SK-N-SH treated with all-trans-retinoic acid at 6 μM for 48 hours (cell line): ENCODE results near the gene ERO1A.

ENCODE experiments used
- ARNTL ChIP-seq: fragments of 450-650 bp; formaldehyde crosslinking; IDR thresholded peaks from 2 replicates; pipeline ENCODE4 v1.5.0; 2020; ENCODE audit warnings: low read depth, mild to moderate bottlenecking, moderate library complexity, borderline replicate concordance
- SNAI2 ChIP-seq: fragments of 250-450 bp; sonication (Bioruptor Pico); IDR thresholded peaks from 2 replicates; pipeline ENCODE4 v1.5.0; 2020; ENCODE audit warnings: mild to moderate bottlenecking, moderate library complexity
- ZC3H10 ChIP-seq: fragments of 250-450 bp; sonication (Bioruptor Pico); IDR thresholded peaks from 2 replicates; pipeline ENCODE4 v1.5.1; 2021; ENCODE audit warnings: mild to moderate bottlenecking, moderate library complexity
- ZNF565 ChIP-seq: fragments of 450-650 bp; formaldehyde crosslinking; conservative IDR thresholded peaks from 2 replicates; pipeline ENCODE4 v1.5.0; 2020; ENCODE audit warnings: low read depth, mild to moderate bottlenecking, moderate library complexity
- ZNF70 ChIP-seq: fragments of 450-650 bp; formaldehyde crosslinking; IDR thresholded peaks from 2 replicates; pipeline ENCODE4 v1.5.0; 2020; ENCODE audit warnings: mild to moderate bottlenecking, moderate library complexity
- TF ChIP-seq, protein P1 (sequence below): fragments of 250-450 bp; sonication (Bioruptor Pico); IDR thresholded peaks from 2 replicates; pipeline ENCODE4 v1.5.1; 2020; ENCODE audit warnings: low read depth, mild to moderate bottlenecking, moderate library complexity

GRCh38 chr14:52703225-52703624, 7.9 kb upstream of the ERO1A start:
- TF ChIP-seq ZC3H10 (CRISPR knock-in tag) = no peak
- TF ChIP-seq ZNF70 (CRISPR knock-in tag) = no peak
- TF ChIP-seq, protein P1, sequence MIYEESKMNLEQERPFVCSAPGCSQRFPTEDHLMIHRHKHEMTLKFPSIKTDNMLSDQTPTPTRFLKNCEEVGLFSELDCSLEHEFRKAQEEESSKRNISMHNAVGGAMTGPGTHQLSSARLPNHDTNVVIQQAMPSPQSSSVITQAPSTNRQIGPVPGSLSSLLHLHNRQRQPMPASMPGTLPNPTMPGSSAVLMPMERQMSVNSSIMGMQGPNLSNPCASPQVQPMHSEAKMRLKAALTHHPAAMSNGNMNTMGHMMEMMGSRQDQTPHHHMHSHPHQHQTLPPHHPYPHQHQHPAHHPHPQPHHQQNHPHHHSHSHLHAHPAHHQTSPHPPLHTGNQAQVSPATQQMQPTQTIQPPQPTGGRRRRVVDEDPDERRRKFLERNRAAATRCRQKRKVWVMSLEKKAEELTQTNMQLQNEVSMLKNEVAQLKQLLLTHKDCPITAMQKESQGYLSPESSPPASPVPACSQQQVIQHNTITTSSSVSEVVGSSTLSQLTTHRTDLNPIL (CRISPR knock-in tag) = no peak
- TF ChIP-seq ARNTL = no peak
- TF ChIP-seq ZNF565 (CRISPR knock-in tag) = no peak
- TF ChIP-seq SNAI2 = no peak
